GM18519 (cell line): ENCODE data around the gene TPGS1.

Source experiments
- ATAC-seq: cut with Tn5 transposase; IDR thresholded peaks from one replicate; pipeline ENCODE4 v1.9.1; 2021; ENCODE audit warnings: mild to moderate bottlenecking, moderate library complexity; ENCODE audit not compliant: unreplicated experiment, low FRiP score

TPGS1 gene

DNA sequence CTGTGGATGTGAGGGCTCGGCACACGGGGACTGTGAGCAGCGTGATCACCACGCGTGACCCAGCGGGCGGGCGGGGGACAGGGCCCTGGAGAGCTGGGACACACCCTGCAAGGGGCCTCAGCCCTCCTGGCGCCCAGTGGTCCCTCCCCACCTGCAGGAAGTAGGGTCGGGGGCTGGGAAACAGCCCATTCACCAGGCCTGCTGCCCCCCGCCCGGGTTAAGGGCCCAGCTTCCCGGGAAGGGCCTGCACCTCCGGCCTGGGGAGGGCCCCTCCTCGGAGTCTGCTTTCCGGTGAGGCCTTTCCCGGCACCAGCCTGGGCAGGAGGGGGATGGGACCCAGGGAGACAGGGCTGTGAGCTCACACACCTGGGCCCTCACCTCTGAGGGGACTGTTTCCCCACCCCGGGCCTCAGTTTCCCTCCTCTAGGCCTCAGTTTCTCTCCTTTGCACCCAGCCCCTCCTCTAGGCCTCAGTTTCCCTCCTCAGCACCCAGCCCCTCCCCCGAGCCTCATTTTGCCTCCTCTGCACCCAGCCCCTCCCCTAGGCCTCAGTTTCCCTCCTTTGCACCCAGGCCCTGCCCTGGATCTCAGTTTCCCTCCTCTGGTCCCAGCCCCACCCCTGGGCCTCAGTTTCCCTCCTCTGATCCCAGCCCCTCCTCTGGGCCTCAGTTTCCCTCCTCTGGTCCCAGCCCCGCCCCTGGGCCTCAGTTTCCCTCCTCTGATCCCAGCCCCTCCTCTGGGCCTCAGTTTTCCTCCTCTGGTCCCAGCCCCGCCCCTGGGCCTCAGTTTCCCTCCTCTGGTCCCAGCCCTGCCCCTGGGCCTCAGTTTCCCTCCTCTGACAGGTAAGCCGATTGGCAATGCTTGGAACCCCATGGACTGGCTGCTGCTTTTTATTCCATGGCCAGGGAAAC is 12.9 kb upstream of the TPGS1 start:
- ATAC-seq: no peak

DNA sequence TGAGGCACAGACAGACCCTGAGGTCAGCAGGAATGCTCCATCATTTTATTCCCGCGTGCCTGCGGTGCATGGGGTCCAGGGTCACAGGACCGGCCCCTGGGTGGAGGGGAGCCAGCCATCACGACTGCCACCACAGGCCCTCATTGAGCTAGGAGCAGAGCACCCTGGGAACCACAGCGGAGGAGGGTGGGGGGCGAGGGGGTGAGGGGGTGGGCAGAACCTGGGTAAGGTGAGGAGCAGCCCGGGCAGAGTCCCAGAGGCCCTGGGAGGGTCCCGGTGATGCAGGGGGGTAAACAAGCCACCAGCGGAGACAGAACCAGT is 12.3 kb upstream of the TPGS1 start:
- no peak for ATAC-seq

DNA sequence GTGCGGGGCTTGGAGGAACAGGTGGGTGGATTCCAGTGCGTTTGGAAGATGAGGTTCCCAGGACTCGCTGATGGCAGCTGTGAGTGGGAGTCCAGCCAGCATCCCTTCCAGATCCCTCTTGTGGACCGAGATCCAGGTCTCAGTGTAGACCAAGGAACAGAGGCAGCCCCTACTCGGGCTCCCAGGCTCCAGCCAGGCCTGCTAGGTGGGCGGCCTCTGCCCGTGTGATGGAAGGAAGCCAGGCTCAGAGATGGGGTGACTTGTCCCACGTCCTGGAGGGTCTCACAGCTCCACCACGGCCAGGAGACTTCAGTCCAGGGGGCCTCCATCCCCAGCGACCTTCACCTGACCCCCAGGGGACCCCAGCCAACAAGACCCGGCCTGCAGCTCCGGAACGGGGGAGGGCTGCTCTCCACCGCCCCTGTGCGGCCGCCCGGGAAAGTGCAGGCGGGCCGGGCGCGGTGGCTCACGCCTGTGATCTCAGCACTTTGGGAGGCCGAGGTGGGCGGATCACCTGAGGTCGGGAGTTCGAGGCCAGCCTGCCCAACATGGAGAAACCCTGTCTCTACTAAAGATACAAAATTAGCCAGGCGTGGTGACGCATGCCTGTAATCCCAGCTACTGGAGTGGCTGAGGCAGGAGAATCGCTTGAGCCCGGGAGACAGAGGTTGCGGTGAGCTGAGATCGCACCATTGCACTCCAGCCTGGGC is 11.7 kb upstream of the TPGS1 start:
- no peak for ATAC-seq

DNA sequence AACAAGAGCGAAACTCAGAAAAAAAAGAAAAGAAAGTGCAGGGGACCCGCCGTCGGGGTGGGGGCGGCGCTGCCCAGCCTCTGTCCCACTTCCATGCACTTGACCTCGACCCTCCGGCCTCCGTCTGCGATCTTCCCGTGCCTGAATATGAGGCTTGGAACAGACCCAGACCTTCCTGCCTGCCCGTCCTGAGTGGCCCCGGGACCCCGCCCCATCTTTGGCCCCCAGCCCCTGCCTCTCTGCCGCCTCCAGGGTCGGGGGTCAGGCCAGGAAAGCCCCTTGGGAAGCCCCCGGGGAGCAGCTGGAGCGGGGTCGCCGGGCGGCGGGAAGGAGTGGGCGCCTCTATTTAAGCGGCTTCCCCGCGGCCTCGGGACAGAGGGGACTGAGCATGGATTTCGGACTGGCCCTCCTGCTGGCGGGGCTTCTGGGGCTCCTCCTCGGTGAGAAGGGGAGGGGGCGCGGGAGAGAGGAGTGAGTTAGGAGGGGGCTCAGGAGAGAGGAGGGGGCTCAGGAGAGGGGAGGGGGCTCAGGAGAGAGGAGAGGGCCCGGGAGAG is 11.1 kb upstream of the TPGS1 start, which contains the start of gene MADCAM1:
Gene MADCAM1 (plus strand): TSS at position 375 of the 554 bp plus-strand sequence. CDS start 14 bp downstream, at position 389.
- ATAC-seq: no peak

DNA sequence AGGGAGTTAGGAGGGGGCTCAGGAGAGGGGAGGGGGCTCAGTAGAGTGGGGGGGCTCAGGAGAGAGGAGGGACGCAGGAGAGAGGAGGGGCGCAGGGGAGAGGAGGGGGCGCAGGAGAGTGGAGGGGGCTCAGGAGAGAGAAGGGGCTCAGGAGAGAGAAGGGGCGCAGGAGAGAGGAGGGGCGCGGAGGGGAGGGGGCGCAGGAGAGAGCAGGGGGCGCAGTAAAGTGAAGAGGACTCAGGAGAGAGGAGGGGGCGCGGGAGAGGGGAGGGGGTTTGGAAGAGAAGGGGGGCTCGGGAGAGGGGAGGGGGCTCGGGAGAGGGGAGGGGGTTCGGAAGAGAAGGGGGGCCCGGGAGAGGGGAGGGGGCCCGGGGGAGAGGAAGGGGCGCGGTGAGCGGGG is 10.3 kb upstream of the TPGS1 start:
- no peak for ATAC-seq

DNA sequence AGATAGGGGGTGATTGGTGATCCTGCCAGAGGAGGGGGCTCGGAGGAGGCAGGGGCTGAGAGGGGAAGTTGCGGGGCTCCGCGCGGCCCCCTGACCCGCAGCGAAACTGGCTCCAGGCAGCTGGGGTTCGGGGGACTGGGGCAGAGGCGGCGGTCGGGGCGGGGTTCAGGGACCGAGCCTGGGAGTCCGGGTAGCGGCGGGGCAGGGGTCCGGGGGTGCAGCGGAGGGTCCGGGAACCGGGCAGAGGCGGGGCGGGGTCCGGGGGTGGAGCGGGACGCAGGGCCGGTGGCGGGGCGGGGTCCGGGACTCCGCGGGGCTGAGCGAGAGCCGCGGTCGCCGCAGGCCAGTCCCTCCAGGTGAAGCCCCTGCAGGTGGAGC is 9.8 kb upstream of the TPGS1 start:
- no peak for ATAC-seq

DNA sequence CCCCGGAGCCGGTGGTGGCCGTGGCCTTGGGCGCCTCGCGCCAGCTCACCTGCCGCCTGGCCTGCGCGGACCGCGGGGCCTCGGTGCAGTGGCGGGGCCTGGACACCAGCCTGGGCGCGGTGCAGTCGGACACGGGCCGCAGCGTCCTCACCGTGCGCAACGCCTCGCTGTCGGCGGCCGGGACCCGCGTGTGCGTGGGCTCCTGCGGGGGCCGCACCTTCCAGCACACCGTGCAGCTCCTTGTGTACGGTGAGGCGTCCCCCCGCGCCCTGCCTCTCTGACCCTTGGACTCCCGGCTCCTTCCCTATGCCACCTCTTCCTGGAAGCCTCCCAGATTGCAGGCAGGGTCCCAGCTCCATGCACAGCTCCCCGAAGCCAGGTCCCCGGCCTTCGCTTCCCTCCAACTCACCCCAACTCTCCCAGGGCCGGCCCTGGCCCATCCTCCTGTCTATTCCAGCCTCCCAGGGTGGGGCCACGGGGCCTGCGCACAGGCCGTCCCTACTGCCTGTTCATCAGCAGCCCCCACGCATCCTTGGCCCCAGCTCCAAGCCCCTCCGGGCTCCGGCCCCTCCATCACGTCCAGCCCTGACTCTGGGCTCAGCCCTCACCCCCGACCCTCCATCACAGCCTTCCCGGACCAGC is 9.3 kb upstream of the TPGS1 start:
- no peak for ATAC-seq

DNA sequence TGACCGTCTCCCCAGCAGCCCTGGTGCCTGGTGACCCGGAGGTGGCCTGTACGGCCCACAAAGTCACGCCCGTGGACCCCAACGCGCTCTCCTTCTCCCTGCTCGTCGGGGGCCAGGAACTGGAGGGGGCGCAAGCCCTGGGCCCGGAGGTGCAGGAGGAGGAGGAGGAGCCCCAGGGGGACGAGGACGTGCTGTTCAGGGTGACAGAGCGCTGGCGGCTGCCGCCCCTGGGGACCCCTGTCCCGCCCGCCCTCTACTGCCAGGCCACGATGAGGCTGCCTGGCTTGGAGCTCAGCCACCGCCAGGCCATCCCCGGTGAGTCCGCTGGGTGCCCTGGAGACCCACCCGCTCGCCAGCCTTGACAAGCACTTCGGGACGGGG is 8.8 kb upstream of the TPGS1 start:
- no peak for ATAC-seq

DNA sequence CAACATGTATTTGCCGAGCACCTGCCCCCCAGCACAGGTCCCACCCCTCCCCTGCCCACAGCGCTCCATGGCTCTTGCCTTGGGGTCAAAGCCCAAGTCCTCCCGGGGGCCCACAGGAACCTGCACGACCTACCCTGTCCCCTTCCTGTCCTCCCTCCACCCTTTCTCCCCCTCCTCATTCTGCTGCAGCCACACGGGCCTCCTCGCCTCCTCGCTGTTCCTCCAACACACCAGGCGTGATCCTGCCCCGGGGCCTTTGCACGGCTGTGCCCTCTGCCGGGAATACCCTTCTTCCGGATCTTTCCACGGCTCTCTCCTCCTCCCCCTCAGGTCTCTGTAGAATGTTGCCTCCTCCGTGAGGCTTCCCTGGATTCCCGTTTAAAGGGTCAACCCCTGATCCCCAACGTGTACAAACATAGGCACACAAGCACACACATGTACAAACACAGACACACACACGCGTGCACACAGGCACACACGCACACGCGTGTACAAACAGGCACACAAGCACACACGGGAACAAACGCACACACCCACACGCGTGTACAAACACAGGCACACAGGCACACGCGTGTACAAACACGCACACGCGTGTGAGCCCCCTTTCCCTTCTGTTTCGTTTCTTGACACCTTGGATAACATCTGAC is 8.2 kb upstream of the TPGS1 start:
- ATAC-seq: no peak

DNA sequence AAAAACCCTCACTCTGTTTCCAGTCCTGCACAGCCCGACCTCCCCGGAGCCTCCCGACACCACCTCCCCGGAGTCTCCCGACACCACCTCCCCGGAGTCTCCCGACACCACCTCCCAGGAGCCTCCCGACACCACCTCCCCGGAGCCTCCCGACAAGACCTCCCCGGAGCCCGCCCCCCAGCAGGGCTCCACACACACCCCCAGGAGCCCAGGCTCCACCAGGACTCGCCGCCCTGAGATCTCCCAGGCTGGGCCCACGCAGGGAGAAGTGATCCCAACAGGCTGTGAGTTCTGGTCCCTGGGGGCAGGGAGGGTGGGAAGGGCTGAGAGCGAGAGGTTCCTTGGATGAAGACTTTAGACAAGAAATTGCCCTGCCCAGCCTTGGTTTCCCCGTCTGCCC is 5.7 kb upstream of the TPGS1 start:
- ATAC-seq: no peak

DNA sequence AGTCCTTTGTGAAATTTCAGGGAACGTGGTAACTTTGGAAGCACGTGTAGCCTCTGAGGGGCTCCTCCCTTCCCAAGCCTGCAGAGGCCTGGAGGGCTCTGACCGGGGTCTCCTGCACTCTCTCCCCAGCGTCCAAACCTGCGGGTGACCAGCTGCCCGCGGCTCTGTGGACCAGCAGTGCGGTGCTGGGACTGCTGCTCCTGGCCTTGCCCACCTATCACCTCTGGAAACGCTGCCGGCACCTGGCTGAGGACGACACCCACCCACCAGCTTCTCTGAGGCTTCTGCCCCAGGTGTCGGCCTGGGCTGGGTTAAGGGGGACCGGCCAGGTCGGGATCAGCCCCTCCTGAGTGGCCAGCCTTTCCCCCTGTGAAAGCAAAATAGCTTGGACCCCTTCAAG is 2.7 kb upstream of the TPGS1 start:
- no peak for ATAC-seq

DNA sequence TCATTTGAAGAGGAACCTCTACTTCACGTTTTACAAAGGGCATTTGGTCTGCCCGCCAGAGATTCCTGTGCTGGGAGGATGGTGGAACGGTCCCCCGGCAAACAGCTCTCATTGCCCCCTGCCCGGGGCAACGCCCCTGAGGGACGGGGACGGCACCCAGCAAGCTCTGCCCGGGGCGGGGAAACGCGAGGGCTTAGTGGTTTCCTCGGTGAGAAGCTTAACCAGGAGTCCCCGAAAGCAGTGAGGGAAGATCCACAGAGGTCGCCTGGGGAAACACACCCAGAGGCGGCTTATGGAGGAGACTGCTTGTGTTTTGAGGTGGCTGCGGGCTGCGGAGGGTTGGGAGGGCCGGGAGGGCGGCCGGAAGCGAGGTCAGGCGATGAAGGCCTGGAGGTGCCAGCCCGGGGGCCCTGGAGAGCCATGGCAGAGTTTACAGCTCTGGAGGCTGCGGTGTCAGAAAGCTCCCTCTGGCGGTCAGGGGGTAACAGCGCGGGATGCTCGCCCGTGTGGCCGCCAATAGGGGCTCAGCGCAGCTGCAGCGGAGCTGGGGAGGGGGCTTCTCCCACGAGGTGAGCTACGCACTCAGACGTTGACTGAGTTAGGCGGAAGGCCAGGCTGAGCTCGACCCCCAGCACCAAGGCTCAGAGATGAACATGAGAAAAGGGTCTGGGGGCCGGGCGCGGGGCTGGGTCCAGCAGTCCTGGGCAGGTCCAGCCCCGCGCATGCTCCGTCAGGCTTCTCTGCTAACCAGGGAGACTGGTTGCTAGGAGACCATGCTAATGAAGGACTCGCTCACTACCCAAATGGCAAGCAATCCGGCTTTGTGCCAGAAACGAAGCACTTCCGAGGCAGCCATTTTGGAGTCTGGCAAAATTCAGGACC is 652 bp upstream of the TPGS1 start:
- ATAC-seq: peak; percentile 37

DNA sequence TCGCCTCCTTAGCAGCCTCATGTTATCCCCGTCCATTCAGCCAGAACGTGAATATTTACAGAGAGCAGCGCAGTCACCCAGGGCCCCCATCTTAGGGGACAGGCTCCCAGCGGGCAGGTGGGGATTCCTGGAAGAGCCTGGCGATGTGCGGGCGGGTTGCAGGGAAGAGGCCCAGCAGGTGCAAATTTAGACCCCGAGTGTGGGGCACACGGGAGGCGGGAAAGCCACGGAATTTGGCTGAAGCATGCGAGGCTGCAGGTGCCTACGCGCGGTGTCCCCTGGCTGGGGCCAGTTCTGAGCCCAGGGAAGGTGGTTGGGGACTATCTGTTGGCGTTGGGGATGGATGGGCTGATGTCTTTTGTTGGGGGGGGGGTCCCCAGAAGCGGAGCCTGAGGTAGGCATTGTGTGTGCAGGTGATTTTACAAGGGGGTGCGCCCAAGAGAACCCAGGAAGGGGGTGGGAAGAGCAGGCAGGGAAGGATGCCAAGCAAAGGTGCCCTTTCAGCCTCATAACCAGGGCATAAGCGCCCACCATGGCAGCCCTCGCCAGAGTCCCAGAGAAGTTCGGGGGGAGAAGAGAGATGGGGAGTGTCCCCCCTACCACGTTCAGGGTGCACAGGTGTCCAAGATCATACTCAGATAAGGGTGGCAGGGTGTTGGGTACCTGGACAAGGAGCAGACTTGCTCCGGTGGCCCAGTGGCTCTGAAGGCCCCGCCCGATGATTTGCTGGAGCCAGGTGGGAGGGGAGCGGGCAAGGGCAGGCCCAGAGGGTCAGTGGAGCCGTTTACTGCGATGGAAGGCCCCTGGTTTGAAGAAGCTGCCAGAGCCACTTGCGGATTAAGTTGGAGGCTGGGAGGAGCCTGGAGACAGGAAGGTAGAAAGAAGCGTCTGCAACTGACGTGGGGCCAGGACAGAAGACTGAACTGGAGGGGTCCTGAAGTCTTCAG is 1.2 kb downstream of the TPGS1 start:
- ATAC-seq: no peak

DNA sequence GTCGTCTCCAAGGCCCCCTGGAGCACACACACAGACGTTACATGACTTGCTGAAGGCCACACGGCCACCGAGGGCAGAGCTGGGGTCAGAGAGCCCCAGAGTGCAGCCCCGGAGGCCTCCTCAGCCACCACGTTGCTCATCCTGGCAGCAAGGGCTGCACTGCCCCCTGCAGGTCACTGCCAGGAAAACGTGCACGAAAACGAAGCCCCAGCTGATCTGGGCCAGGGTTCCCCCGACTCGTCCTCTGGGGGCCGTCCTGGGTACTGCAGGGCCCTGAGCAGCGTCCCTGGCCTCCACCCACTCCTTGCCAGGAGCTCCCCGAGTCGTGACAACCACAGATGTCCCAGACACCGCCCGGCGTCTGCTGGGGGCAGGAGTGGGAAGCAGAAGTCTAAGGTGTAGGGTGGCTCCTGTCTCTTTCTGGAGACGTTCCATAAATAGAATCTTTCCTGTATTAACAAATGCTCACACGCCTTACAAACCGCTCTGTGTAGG is 3.4 kb downstream of the TPGS1 start:
- no peak for ATAC-seq

DNA sequence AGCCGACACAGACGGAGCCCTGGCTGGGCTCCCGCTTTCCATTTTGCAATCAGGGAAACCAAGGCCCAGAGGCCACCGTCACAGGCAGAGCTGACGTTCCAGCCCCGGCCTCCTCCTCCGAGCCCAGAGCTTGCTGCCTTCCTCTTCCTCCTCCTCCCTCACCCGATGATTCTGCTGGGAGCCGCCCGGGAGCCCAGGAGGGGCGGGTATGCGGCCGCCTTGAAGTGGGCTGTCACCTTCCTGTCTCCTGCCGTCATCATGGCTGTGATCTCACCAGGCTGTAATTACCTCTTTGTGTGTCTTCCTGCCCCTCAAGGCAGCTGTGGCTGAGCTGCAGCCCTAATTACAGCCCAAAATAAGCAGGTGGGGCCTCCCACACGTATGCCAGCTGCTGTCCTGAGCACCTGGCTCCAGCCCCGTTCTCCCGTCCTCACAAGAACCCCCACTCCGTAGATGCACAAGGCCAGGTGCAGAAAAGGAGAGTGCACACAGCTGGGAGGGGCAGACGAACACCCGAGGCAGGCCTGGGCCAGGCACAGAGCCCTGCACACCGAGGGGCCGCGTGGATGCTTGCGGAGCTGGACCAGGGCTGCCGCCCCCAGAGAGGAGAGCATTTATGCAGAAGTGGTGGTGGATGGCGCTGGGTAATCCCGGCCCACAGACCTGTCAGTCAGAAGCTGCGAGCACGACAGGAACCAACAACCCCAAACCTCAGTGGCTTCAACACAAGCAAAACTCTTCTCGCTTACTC is 4.0 kb downstream of the TPGS1 start:
- ATAC-seq: no peak

DNA sequence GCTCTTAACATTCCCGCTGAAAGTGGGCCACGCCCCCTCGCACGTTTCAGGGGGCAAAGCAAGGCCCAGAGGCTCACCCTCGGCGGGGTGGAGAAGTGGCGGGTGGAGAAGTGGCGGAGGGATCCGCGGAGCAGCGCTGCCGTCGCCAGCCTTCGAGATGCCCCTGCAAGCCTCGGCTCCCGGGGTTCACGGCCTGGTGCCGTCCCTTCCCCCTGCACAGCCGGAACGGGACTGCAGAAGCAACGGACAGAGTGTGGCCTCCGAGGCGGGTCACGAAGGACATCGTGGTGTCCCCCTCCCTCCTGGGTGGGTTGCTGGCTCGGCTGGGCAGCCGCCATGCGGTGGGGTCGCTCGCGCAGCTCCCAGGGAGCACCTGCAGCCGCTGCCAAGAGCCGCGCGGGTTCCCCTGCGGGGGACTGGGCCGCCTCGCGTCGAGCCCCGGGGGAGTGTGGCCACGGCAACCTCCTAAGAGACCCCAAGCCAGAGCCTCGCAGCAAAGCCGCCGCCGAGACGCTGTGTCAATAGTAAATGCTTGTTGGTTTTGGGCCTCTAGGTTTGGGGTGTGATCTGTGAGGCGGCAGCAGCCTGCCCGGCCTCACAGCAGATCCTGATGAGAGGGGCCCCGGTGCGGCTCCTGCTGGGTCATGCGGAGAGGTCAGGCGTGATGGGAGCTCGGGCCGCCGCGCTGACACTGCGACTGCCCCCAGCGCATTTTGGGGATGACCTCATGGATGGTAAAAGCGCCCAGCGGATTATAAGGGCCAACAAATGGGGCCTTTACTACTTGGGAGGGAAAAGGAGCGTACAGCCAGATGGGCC is 5.5 kb downstream of the TPGS1 start:
- ATAC-seq: no peak
